GM12878 (cell line): ENCODE measurements around the gene MAD1L1. TPM values are rescaled to one million over a fixed set of nuclear protein-coding genes. Genes with fewer than 3 reads are reported as not detected.

Experiments used
- ATAC-seq: fragments of 200-7000 bp; cut with Tn5 transposase; 3 replicates; pipeline ENCODE4 v1.9.1; 2020; ENCODE audit warnings: mild to moderate bottlenecking, moderate library complexity
- BruUV-seq: library from RNA; stranded (reverse); fragments of 400-500 nt; replicated peaks from 2 replicates; lab custom pipeline; 2021; lab: Mats Ljungman, UMichigan
- CTCF ChIA-PET: fragments of 300-600 bp; sonication (Branson Sonifier 250); formaldehyde crosslinking; extraction: SDS; loops from one replicate; lab custom pipeline; 2021; ENCODE audit warnings: inconsistent platforms; lab: Yijun Ruan, JAX
- POLR2A ChIA-PET: fragments of 350-600 bp; formaldehyde crosslinking; extraction: SDS; loops from one replicate; lab custom pipeline; 2021; ENCODE audit warnings: inconsistent platforms; lab: Charles Lee
- RAD21 ChIA-PET: fragments of 300-600 bp; sonication (Branson Sonifier 250); formaldehyde crosslinking; loops from one replicate; lab custom pipeline; 2023; ENCODE audit warnings: antibody characterized with exemption; ENCODE audit not compliant: unreplicated experiment; lab: Charles Lee
- SMC1A ChIA-PET: fragments of 300-600 bp; sonication (Branson Sonifier 250); formaldehyde crosslinking; loops from one replicate; lab custom pipeline; 2023; ENCODE audit not compliant: unreplicated experiment, uncharacterized antibody; lab: Charles Lee
- DNase-seq: peaks from one replicate; pipeline ENCODE4 v3.0.0-alpha.2; 2011; ENCODE audit warnings: low read depth, low spot score
- FAIRE-seq: peaks from 3 replicates; lab custom pipeline; 2011; peaks lifted over from hg19 to GRCh38; lab: Jason Lieb, UNC
- H2AFZ ChIP-seq: 2 replicates; pipeline ENCODE4 v1.6.0; 2011; ENCODE audit warnings: low read depth, low read length, control low read depth; ENCODE audit not compliant: control insufficient read depth
- H3K27ac ChIP-seq: 2 replicates; pipeline ENCODE4 v1.5.1; 2011; ENCODE audit warnings: control low read depth; ENCODE audit not compliant: control insufficient read depth, insufficient read depth
- H3K27me3 ChIP-seq, 2 experiments: replicated peaks in 1 of 2; 2 replicates each; pipeline versions ENCODE4 v1.6.0 to v1.6.1; 2011; ENCODE audit warnings: low read length in 1 of 2; ENCODE audit not compliant: control insufficient read depth in 2 of 2, insufficient read depth in 2 of 2
- H3K36me3 ChIP-seq, 2 experiments: 2 replicates each; pipeline ENCODE4 v1.5.1; 2011; ENCODE audit warnings: low read length in 1 of 2; ENCODE audit not compliant: control insufficient read depth in 2 of 2, insufficient read depth in 2 of 2
- H3K4me1 ChIP-seq: 2 replicates; pipeline ENCODE4 v1.6.1; 2011; ENCODE audit warnings: mild to moderate bottlenecking, low read length, moderate library complexity, mixed read lengths; ENCODE audit not compliant: control insufficient read depth, insufficient read depth
- H3K4me2 ChIP-seq: 2 replicates; pipeline ENCODE4 v1.6.0; 2011; ENCODE audit warnings: control low read depth; ENCODE audit not compliant: control insufficient read depth, insufficient read depth
- H3K4me3 ChIP-seq: fragments of 200-600 bp; sonication (generic); 2 replicates; pipeline ENCODE4 v1.5.1; 2016
- H3K79me2 ChIP-seq: 2 replicates; pipeline ENCODE4 v1.6.0; 2011; ENCODE audit warnings: low read length; ENCODE audit not compliant: control insufficient read depth, insufficient read depth
- H3K9ac ChIP-seq: 2 replicates; pipeline ENCODE4 v1.8.0; 2011; ENCODE audit warnings: low read length, control low read depth, mixed read lengths; ENCODE audit not compliant: control insufficient read depth, insufficient read depth
- H3K9me3 ChIP-seq: replicated peaks from 3 replicates; pipeline ENCODE4 v1.5.1; 2011; ENCODE audit warnings: mild to moderate bottlenecking, low read length; ENCODE audit not compliant: control insufficient read depth, insufficient read depth
- H4K20me1 ChIP-seq: 2 replicates; pipeline ENCODE4 v1.6.0; 2011; ENCODE audit not compliant: control insufficient read depth, insufficient read depth
- CBX3 ChIP-seq: fragments of 200-600 bp; sonication (generic); IDR thresholded peaks from 2 replicates; pipeline ENCODE4 v1.6.1; 2016; ENCODE audit warnings: low read depth, borderline replicate concordance
- GABPA ChIP-seq: IDR thresholded peaks from 2 replicates; pipeline ENCODE4 v1.6.1; 2014; ENCODE audit warnings: antibody characterized with exemption, low read depth, mild to moderate bottlenecking, inconsistent platforms
- HDAC6 ChIP-seq: fragments of 200-600 bp; sonication (generic); IDR thresholded peaks from one replicate; pipeline ENCODE4 v1.8.0; 2017; ENCODE audit warnings: antibody characterized with exemption; ENCODE audit not compliant: unreplicated experiment
- IRF3 ChIP-seq: fragments of 450-650 bp; IDR thresholded peaks from 2 replicates; pipeline ENCODE4 v1.6.1; 2014; ENCODE audit warnings: mild to moderate bottlenecking
- JUNB ChIP-seq: IDR thresholded peaks from 2 replicates; pipeline ENCODE4 v1.6.1; 2016; ENCODE audit warnings: antibody characterized with exemption, mild to moderate bottlenecking
- NR2F1 ChIP-seq: fragments of 450-650 bp; conservative IDR thresholded peaks from 2 replicates; pipeline ENCODE4 v1.6.1; 2017; ENCODE audit warnings: mild to moderate bottlenecking
- PRDM15 ChIP-seq: fragments of 450-650 bp; formaldehyde crosslinking; IDR thresholded peaks from 2 replicates; pipeline ENCODE4 v1.4.0; 2020; ENCODE audit warnings: mild to moderate bottlenecking, moderate library complexity
- RAD51 ChIP-seq: fragments of 450-650 bp; IDR thresholded peaks from 2 replicates; pipeline ENCODE4 v1.6.1; 2016; ENCODE audit warnings: moderate library complexity, mild to moderate bottlenecking, inconsistent platforms
- RELB ChIP-seq: fragments of 450-650 bp; IDR thresholded peaks from 2 replicates; pipeline ENCODE4 v1.6.1; 2017; ENCODE audit warnings: low read depth, mild to moderate bottlenecking, moderate library complexity
- SKIL ChIP-seq: fragments of 450-650 bp; IDR thresholded peaks from 2 replicates; pipeline ENCODE4 v1.6.1; 2017; ENCODE audit warnings: mild to moderate bottlenecking, low read depth, inconsistent platforms; ENCODE audit not compliant: poor library complexity, severe bottlenecking
- SREBF1 ChIP-seq: IDR thresholded peaks from 2 replicates; pipeline ENCODE4 v1.6.1; 2012; ENCODE audit warnings: mild to moderate bottlenecking, low read length
- SRF ChIP-seq, 2 experiments: IDR thresholded peaks; 2 replicates each; pipeline ENCODE4 v1.6.1; 2011; ENCODE audit warnings: low read depth in 2 of 2, low read length in 2 of 2, mild to moderate bottlenecking in 1 of 2, moderate library complexity in 1 of 2
- USF2 ChIP-seq: IDR thresholded peaks from 2 replicates; pipeline ENCODE4 v1.6.1; 2011; ENCODE audit warnings: low read depth, low read length, improper control_type of control experiment, borderline replicate concordance
- WGBS: methylation state at CpG from one replicate; pipeline ENCODE4 v1.1.6; 2016; ENCODE audit warnings: low lambda C conversion rate; ENCODE audit not compliant: insufficient replicate concordance, insufficient coverage; ENCODE audit errors: missing lambda C conversion rate; 5-methylcytosine and 5-hydroxymethylcytosine counted together
- in situ Hi-C: fragments of 300-500 bp; cut with MboI; formaldehyde crosslinking; loops from 9 replicates; pipeline ENCODE4 v1.14.3; 2018; ENCODE audit warnings: mixed read lengths
- intact Hi-C: fragments of 100-400 bp; cut with micrococcal nuclease; formaldehyde crosslinking; loops from one replicate; pipeline ENCODE4 v1.14.2; 2022; ENCODE audit not compliant: unreplicated experiment
- polyA plus RNA-seq, 11 experiments: library from polyadenylated mRNA; depleted of rRNA in 4 of 11; unstranded in 6 of 11; stranded (reverse) in 5 of 11; fragments of >200 nt; fragmentation: Nextera tagmentation in 4 of 11; fragmentation: Illumina TruSeq in 1 of 11; extraction: Ambion mirVana in 4 of 11; extraction: Trizol in 1 of 11; gene quantifications; 1 replicate in 1 of 11; 2 replicates in 10 of 11; pipeline versions ENCODE4 v1.2.1 to v1.2.3, GENCODE V29; 2011 to 2016; ENCODE audit warnings: inconsistent platforms in 2 of 11, missing spikeins in 2 of 11, low read depth in 1 of 11
- total RNA-seq, 4 experiments: library from RNA; depleted of rRNA in 3 of 4; stranded (reverse); fragments of >200 nt in 3 of 4; fragmentation: Illumina TruSeq in 1 of 4; extraction: Trizol in 1 of 4; gene quantifications; 2 replicates each; pipeline versions ENCODE4 v1.2.1 to v1.2.3, GENCODE V29; 2013 to 2021

The MAD1L1 gene
- total and polyA plus RNA-seq, 10 of the 15 experiments (the other 5 are each of a cell fraction or from before 2014, with no cell fraction given) = 2.2 to 76.8 (median 38.3) TPM

- no peak overlapping the region for H2AFZ ChIP-seq
- WGBS = 99% methylated on average over 9 of the region's 9 CpGs
- SMC1A ChIA-PET = no interaction called here
- no peaks in the 10 kb centered on the region for H3K9me3 ChIP-seq
- no peak for DNase-seq
- POLR2A ChIA-PET = interaction anchor here (0.5 kb wide), 1 partner anchor 1230 kb away, joined by 7 read pairs; no protein-coding TSS in a partner anchor
- BruUV-seq = no TSS peak
- H3K27ac ChIP-seq = no peak overlapping the region
- FAIRE-seq = no peak
- H3K9ac ChIP-seq = no peak overlapping the region
- H3K36me3 ChIP-seq = peaks cover 0 to 5% of the 10 kb centered on the region in 2 experiments; a peak in 2 of 4 replicates
- in situ Hi-C loops = no loop called here
- no peak for ATAC-seq
- CTCF ChIA-PET = no interaction called here
- H4K20me1 ChIP-seq = no peaks in the 10 kb centered on the region
- no peaks in the 10 kb centered on the region for H3K27me3 ChIP-seq
- RAD21 ChIA-PET = no interaction called here
- no peaks in the 10 kb centered on the region for H3K79me2 ChIP-seq
- no peaks in the 10 kb centered on the region; the same call in 1 of the 2 replicates for H3K4me1 ChIP-seq
- intact Hi-C loops = no loop called here
- no peak overlapping the region for H3K4me3 ChIP-seq
- H3K4me2 ChIP-seq = no peak overlapping the region
- TF ChIP-seq RELB (no peak), GABPA (no peak), HDAC6 (no peak), SREBF1 (no peak), PRDM15 (CRISPR knock-in tag) (no peak), CBX3 (no peak), RAD51 (no peak), SRF (IDR thresholded peaks at IDR 0.05; ENCODE audit: low read depth in 2 of 2, low read length in 2 of 2) (no peak), IRF3 (no peak), SKIL (no peak), USF2 (no peak), JUNB (no peak), NR2F1 (no peak)
These were observed 235.9 kb downstream of the MAD1L1 start for GRCh38 chr7:1996816-1997215.
